ENCODE measurements around the gene C3orf22. TPM values are rescaled to one million over a fixed set of nuclear protein-coding genes. Genes with fewer than 3 reads are reported as not detected.

The C3orf22 gene
- total RNA-seq, 4 donors from 2014 or later = not detected

DNA sequence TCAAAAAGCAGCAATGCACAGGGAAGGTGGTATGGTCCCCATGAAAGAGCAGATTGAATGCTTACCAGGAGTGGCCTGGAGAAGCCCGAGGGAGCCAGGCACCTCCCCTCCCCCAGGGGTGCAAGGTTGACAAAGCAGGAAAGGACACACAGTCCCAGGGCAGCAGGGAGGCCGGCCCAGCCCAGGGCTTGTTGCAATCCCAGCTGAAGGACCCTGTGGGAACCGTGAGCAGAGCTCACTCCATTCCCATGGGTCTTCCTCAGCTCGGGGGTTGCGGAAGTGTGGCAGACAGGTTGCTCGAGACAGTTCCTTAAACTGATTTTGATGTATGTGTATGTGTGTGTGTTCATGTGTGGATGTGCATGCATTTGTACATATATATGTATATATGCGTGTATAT, 57.0 kb downstream of the C3orf22 start:
- Histone ChIP-seq H3K36me3 (no peaks in the 10 kb centered on the region), H3K9me3 (no peaks in the 10 kb centered on the region), H3K4me1 (no peaks in the 10 kb centered on the region), H3K4me3 (no peak overlapping the region), H3K27me3 (no peaks in the 10 kb centered on the region), H3K27ac (no peak overlapping the region)
- TF ChIP-seq, protein P1, sequence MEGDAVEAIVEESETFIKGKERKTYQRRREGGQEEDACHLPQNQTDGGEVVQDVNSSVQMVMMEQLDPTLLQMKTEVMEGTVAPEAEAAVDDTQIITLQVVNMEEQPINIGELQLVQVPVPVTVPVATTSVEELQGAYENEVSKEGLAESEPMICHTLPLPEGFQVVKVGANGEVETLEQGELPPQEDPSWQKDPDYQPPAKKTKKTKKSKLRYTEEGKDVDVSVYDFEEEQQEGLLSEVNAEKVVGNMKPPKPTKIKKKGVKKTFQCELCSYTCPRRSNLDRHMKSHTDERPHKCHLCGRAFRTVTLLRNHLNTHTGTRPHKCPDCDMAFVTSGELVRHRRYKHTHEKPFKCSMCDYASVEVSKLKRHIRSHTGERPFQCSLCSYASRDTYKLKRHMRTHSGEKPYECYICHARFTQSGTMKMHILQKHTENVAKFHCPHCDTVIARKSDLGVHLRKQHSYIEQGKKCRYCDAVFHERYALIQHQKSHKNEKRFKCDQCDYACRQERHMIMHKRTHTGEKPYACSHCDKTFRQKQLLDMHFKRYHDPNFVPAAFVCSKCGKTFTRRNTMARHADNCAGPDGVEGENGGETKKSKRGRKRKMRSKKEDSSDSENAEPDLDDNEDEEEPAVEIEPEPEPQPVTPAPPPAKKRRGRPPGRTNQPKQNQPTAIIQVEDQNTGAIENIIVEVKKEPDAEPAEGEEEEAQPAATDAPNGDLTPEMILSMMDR (IDR thresholded peaks at IDR 0.05) = no peak
- TF ChIP-seq POLR2A (IDR thresholded peaks at IDR 0.05) = no peak
- intact Hi-C loops (cut with DNase I; ENCODE audit: low total_unique reads) = no loop called here
- DNase-seq = no peak

DNA sequence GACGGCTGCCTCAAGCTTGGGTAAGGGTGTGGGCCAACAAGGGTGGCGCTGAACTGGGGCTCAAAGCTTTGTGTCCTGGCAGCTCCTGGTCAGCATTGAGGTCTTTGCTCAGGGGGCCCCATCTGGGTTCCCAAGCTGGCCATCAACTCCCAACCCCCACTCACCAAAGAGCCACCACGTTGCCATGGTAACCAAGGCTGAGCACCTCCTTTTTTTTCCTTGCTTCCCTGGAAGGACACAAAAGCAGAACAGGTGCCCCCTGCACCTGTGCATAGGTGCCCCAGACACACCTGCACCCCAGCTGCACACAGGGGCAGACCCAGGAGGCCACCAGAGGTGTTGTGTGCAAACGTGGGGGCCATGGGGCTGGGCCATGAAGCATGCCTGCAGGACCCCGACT, 57.7 kb downstream of the C3orf22 start:
- no peak for DNase-seq
- H3K4me1 ChIP-seq = no peaks in the 10 kb centered on the region
- H3K36me3 ChIP-seq = no peaks in the 10 kb centered on the region
- H3K27ac ChIP-seq = no peak overlapping the region
- no peak for TF ChIP-seq POLR2A (IDR thresholded peaks at IDR 0.05)
- TF ChIP-seq, protein P1 (IDR thresholded peaks at IDR 0.05) = no peak
- no peaks in the 10 kb centered on the region for H3K9me3 ChIP-seq
- intact Hi-C loops (cut with DNase I; ENCODE audit: low total_unique reads) = no loop called here
- no peak overlapping the region for H3K4me3 ChIP-seq
- H3K27me3 ChIP-seq = no peaks in the 10 kb centered on the region

DNA sequence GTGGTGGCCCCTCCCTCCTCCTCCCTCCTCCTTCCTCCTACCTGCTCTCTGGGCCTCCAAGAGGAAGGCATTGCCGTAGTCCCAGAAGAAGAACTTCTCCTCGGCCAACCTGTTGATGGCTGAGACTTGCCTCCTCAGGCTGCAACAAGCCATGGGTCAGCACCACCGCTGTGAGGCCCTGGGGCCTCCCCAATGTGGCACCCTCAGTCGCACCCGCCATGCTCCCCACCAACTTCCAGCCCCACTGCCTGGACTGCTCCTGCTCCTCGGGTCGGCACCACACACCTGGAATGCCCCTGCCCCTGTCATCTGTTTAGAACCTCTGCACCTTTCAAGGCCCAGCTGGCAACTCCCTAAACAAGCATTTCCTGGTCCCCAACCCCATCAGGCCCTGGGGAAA, 58.7 kb downstream of the C3orf22 start:
- Histone ChIP-seq H3K27ac (no peak overlapping the region), H3K27me3 (no peaks in the 10 kb centered on the region), H3K36me3 (no peaks in the 10 kb centered on the region), H3K4me3 (no peak overlapping the region), H3K9me3 (no peaks in the 10 kb centered on the region), H3K4me1 (no peaks in the 10 kb centered on the region)
- intact Hi-C loops (cut with DNase I; ENCODE audit: low total_unique reads) = no loop called here
- DNase-seq = no peak
- no peak for TF ChIP-seq POLR2A (IDR thresholded peaks at IDR 0.05)
- TF ChIP-seq, protein P1 (IDR thresholded peaks at IDR 0.05) = no peak

Small RNA genes lying within 50 kb of the gene (small RNA-seq; reads per million reads assigned to genes)
- gene RNA5SP138 = not detected

Other genes starting within 250 kb of the C3orf22 start
- 10 to 100 TPM in 3 of 4 donors, 1 to 10 TPM in 1; 1.9 to 23.4 (median 18.2) TPM for gene KLF15, start 201.5 kb downstream of the C3orf22 start, total RNA-seq
- gene CFAP100, start 164.0 kb downstream of the C3orf22 start, total RNA-seq = 1 to 10 TPM in 1 of 4 donors, under 1 TPM in 1, not detected in 2; 0.98 to 2.8 TPM
- 10 to 100 TPM; 18.5 to 57.9 (median 33.5) TPM for gene ZXDC, start 83.0 kb downstream of the C3orf22 start, total RNA-seq
- gene UROC1, start 41.2 kb downstream of the C3orf22 start, total RNA-seq = under 1 TPM in 1 of 4 donors, not detected in 3; 0.07 TPM
- under 1 TPM in 2 of 4 donors, not detected in 2; 0.24 to 0.62 TPM for gene CHST13, start 34.8 kb downstream of the C3orf22 start, total RNA-seq
- 10 to 100 TPM; 13.8 to 31.2 (median 17.8) TPM for gene TXNRD3, start 96.2 kb upstream of the C3orf22 start, total RNA-seq
- 10 to 100 TPM in 2 of 4 donors, 1 to 10 TPM in 1, not detected in 1; 6.4 to 14.2 (median 10.3) TPM for gene CHCHD6, start 145.3 kb upstream of the C3orf22 start, total RNA-seq

Measured in uterus (tissue), 4 donors.